ENCODE data around the gene ARL14EP.

- TF ChIP-seq SUZ12 (IDR thresholded peaks at IDR 0.05) (no peak), FOXA1 (IDR thresholded peaks at IDR 0.05) (no peak), PKNOX1 (IDR thresholded peaks at IDR 0.05) (no peak)
These were observed 9.3 kb upstream of the ARL14EP start for GRCh38 chr11:30313580-30313979.

Measured in HEK293T (cell line).